ENCODE data around the gene PPP1R2.
A peak's percentile ranks its signal among the peaks of the same experiment; 100 is the strongest.

The PPP1R2 gene

DNA sequence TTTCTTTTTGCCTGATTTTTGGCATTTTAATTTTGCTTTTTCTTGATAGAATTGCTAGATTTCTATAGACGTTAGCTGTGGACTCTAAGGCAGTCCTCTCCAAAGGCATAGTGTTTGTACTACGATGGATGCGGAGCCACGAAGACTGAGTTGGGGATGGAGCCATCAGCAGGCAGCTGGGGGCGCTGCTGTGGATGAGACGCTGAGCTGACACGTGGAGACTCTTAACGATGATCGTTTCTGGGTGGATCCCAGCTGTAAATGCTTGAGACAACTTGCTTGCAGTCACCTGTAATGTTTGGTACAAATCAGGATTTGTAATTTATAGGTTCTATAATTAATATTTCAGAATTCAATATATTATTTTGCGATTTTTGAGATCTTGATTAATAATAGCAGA, 13.3 kb upstream of the PPP1R2 start:
- Histone ChIP-seq H3K9me2 (replicated peaks; ENCODE audit: low read depth, low read length) (no peaks in the 10 kb centered on the region), H3K4me3 (ENCODE audit: low read length, poor library complexity, severe bottlenecking) (no peak overlapping the region), H3K36me3 (ENCODE audit: insufficient read depth, low read length) (no peaks in the 10 kb centered on the region), H3K9me3 (ENCODE audit: insufficient read depth, low read depth, low read length) (no peaks in the 10 kb centered on the region), H3K79me2 (ENCODE audit: insufficient read depth, low read length) (no peaks in the 10 kb centered on the region), H3K27me3 (ENCODE audit: insufficient read depth, low read length, poor library complexity, severe bottlenecking) (no peaks in the 10 kb centered on the region), H3K4me2 (ENCODE audit: low read depth, low read length, poor library complexity, severe bottlenecking) (no peak overlapping the region), H4K20me1 (ENCODE audit: insufficient read depth, low read length, poor library complexity, severe bottlenecking) (no peaks in the 10 kb centered on the region), H2AFZ (ENCODE audit: low read length) (no peak overlapping the region), H3F3A (ENCODE audit: low read depth) (no peaks in the 10 kb centered on the region), H3K4me1 (ENCODE audit: insufficient read depth, low read length, poor library complexity, severe bottlenecking) (peaks cover 9% of the 10 kb centered on the region), H3K9ac (ENCODE audit: low read depth, low read length, poor library complexity, severe bottlenecking) (no peak overlapping the region)
- no peak for TF ChIP-seq EZH2phosphoT487 (IDR thresholded peaks at IDR 0.05; ENCODE audit: borderline replicate concordance)
- peak; percentile 73 for TF ChIP-seq CTCF (conservative IDR thresholded peaks at IDR 0.05; ENCODE audit: low read length)

GRCh38 chr3:195555110-195555509, 12.0 kb upstream of the PPP1R2 start:
- H4K20me1 ChIP-seq (ENCODE audit: insufficient read depth, low read length, poor library complexity, severe bottlenecking), result no peaks in the 10 kb centered on the region
- H3F3A ChIP-seq (ENCODE audit: low read depth), result no peaks in the 10 kb centered on the region
- H3K36me3 ChIP-seq (ENCODE audit: insufficient read depth, low read length), result no peaks in the 10 kb centered on the region
- no peak overlapping the region for H3K9ac ChIP-seq (ENCODE audit: low read depth, low read length, poor library complexity, severe bottlenecking)
- TF ChIP-seq EZH2phosphoT487 (IDR thresholded peaks at IDR 0.05; ENCODE audit: borderline replicate concordance), result no peak
- TF ChIP-seq CTCF (conservative IDR thresholded peaks at IDR 0.05; ENCODE audit: low read length), result no peak
- H3K9me3 ChIP-seq (ENCODE audit: insufficient read depth, low read depth, low read length), result no peaks in the 10 kb centered on the region
- peaks cover 21% of the 10 kb centered on the region for H3K4me1 ChIP-seq (ENCODE audit: insufficient read depth, low read length, poor library complexity, severe bottlenecking)
- no peak overlapping the region for H2AFZ ChIP-seq (ENCODE audit: low read length)
- no peak overlapping the region for H3K4me3 ChIP-seq (ENCODE audit: low read length, poor library complexity, severe bottlenecking)
- H3K4me2 ChIP-seq (ENCODE audit: low read depth, low read length, poor library complexity, severe bottlenecking), result no peak overlapping the region
- no peaks in the 10 kb centered on the region for H3K79me2 ChIP-seq (ENCODE audit: insufficient read depth, low read length)
- H3K27me3 ChIP-seq (ENCODE audit: insufficient read depth, low read length, poor library complexity, severe bottlenecking), result no peaks in the 10 kb centered on the region
- H3K9me2 ChIP-seq (replicated peaks; ENCODE audit: low read depth, low read length), result no peaks in the 10 kb centered on the region

GRCh38 chr3:195554458-195554857, 11.3 kb upstream of the PPP1R2 start:
- TF ChIP-seq EZH2phosphoT487 (IDR thresholded peaks at IDR 0.05; ENCODE audit: borderline replicate concordance), result no peak
- no peak for TF ChIP-seq CTCF (conservative IDR thresholded peaks at IDR 0.05; ENCODE audit: low read length)
- Histone ChIP-seq H3K36me3 (ENCODE audit: insufficient read depth, low read length) (no peaks in the 10 kb centered on the region), H3K9ac (ENCODE audit: low read depth, low read length, poor library complexity, severe bottlenecking) (no peak overlapping the region), H3K4me1 (ENCODE audit: insufficient read depth, low read length, poor library complexity, severe bottlenecking) (peaks cover 26% of the 10 kb centered on the region), H3K79me2 (ENCODE audit: insufficient read depth, low read length) (no peaks in the 10 kb centered on the region), H3K27me3 (ENCODE audit: insufficient read depth, low read length, poor library complexity, severe bottlenecking) (no peaks in the 10 kb centered on the region), H3K9me2 (replicated peaks; ENCODE audit: low read depth, low read length) (no peaks in the 10 kb centered on the region), H3K9me3 (ENCODE audit: insufficient read depth, low read depth, low read length) (no peaks in the 10 kb centered on the region), H3K4me2 (ENCODE audit: low read depth, low read length, poor library complexity, severe bottlenecking) (no peak overlapping the region), H4K20me1 (ENCODE audit: insufficient read depth, low read length, poor library complexity, severe bottlenecking) (no peaks in the 10 kb centered on the region), H3F3A (ENCODE audit: low read depth) (no peaks in the 10 kb centered on the region), H3K4me3 (ENCODE audit: low read length, poor library complexity, severe bottlenecking) (no peak overlapping the region), H2AFZ (ENCODE audit: low read length) (no peak overlapping the region)

All from Loucy (cell line).